ENCODE measurements around the gene MROH9.

DNA sequence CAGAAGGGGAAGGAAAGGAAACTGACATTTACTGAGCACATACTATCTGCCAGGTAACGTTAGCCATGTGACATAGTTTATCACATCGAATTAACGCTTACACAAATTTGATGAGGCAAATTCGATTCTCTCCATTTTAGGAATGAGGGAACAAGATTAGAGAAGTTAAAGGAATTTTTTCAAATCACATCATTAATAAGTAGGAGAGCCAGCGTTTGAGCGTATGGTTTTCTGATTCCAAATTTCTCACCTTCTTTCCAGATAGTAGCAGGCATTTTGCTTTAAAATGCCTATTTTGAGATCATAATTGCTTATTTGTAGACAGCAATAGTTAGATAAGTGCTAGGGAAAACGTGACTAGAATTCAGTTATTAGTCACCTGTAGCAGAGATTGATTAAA, 174.6 kb downstream of the MROH9 start:
- TF ChIP-seq, protein P1, sequence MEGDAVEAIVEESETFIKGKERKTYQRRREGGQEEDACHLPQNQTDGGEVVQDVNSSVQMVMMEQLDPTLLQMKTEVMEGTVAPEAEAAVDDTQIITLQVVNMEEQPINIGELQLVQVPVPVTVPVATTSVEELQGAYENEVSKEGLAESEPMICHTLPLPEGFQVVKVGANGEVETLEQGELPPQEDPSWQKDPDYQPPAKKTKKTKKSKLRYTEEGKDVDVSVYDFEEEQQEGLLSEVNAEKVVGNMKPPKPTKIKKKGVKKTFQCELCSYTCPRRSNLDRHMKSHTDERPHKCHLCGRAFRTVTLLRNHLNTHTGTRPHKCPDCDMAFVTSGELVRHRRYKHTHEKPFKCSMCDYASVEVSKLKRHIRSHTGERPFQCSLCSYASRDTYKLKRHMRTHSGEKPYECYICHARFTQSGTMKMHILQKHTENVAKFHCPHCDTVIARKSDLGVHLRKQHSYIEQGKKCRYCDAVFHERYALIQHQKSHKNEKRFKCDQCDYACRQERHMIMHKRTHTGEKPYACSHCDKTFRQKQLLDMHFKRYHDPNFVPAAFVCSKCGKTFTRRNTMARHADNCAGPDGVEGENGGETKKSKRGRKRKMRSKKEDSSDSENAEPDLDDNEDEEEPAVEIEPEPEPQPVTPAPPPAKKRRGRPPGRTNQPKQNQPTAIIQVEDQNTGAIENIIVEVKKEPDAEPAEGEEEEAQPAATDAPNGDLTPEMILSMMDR (IDR thresholded peaks at IDR 0.05; ENCODE audit: poor library complexity): no peak
- TF ChIP-seq EZH2phosphoT487 (IDR thresholded peaks at IDR 0.05; ENCODE audit: low read depth, severe bottlenecking, unreplicated experiment): no peak
